ENCODE data around the gene MED12L. TPM values are rescaled to one million over a fixed set of nuclear protein-coding genes. Genes with fewer than 3 reads are reported as not detected.

Gene MED12L
- total and polyA plus RNA-seq, 9 of the 15 experiments (the other 6 are each of a cell fraction or from before 2014, with no cell fraction given) = not detected

- DNase-seq (ENCODE audit: extremely low read depth in 1 of 4, low spot score in 3 of 4) = no peak
- H2AFZ ChIP-seq (ENCODE audit: low read depth, low read length) = no peak overlapping the region
- WGBS (ENCODE audit: insufficient coverage, low coverage, missing lambda C conversion rate) = 0% methylated on average over 4 of the region's 4 CpGs
- H3K4me2 ChIP-seq (ENCODE audit: insufficient read depth, low read length) = no peak overlapping the region
- no peaks in the 10 kb centered on the region for H3K79me2 ChIP-seq (ENCODE audit: control insufficient read depth, insufficient read depth, low read length)
- in situ Hi-C loops (cut with MboI) (no loop called here), intact Hi-C loops (cut with micrococcal nuclease) (no loop called here)
- ChIA-PET POLR2A (no interaction called here), CTCF (ENCODE audit: low intra/inter-chr PET ratio) (no interaction called here)
- H3K9me1 ChIP-seq (ENCODE audit: control insufficient read depth, insufficient read depth, low read length) = peaks cover 3% of the 10 kb centered on the region
- H3K4me3 ChIP-seq = no peak overlapping the region
- no peak for FAIRE-seq
- H3K27ac ChIP-seq (ENCODE audit: extremely low read depth, low read depth, low read length) = no peak overlapping the region
- no TSS peak for BruUV-seq (replicated peaks)
- no peak for ATAC-seq
- no peak for TF ChIP-seq MYC (IDR thresholded peaks at IDR 0.05; ENCODE audit: low read depth, low read length)
- TF ChIP-seq MYC (CRISPR knock-in tag; IDR thresholded peaks at IDR 0.05; ENCODE audit: borderline replicate concordance, low read depth) = no peak
- no peak for TF ChIP-seq SMARCA5 (IDR thresholded peaks at IDR 0.05)
- no peak for TF ChIP-seq FUS (optimal IDR thresholded peaks at IDR 0.05; ENCODE audit: low read depth, low read length)
- TF ChIP-seq IFI16 (CRISPR knock-in tag; IDR thresholded peaks at IDR 0.05) = no peak
- no peak for TF ChIP-seq ZNF644 (tag; IDR thresholded peaks at IDR 0.05; ENCODE audit: low read depth)
- TF ChIP-seq CHD2 (IDR thresholded peaks at IDR 0.05; ENCODE audit: low read depth, low read length) = no peak
- no peak for TF ChIP-seq RBM22 (IDR thresholded peaks at IDR 0.05; ENCODE audit: low read depth, low read length, poor library complexity, severe bottlenecking)
- TF ChIP-seq ZNF507 (tag; conservative IDR thresholded peaks at IDR 0.05) = no peak
- no peak for TF ChIP-seq HES1 (IDR thresholded peaks at IDR 0.05; ENCODE audit: low read depth)
- no peak for TF ChIP-seq KDM4B (IDR thresholded peaks at IDR 0.05; ENCODE audit: borderline replicate concordance in 2 of 2, low read depth in 1 of 2)
- TF ChIP-seq ZSCAN32 (CRISPR knock-in tag; IDR thresholded peaks at IDR 0.05) = no peak
- TF ChIP-seq, protein P1, sequence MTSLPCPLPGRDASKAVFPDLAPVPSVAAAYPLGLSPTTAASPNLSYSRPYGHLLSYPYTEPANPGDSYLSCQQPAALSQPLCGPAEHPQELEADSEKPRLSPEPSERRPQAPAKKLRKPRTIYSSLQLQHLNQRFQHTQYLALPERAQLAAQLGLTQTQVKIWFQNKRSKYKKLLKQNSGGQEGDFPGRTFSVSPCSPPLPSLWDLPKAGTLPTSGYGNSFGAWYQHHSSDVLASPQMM (CRISPR knock-in tag; IDR thresholded peaks at IDR 0.05) = no peak
- no peak for TF ChIP-seq ATF7 (IDR thresholded peaks at IDR 0.05)
- no peak for TF ChIP-seq STAT5A (IDR thresholded peaks at IDR 0.05; ENCODE audit: borderline replicate concordance, low read length)
- TF ChIP-seq ILK (tag; IDR thresholded peaks at IDR 0.05; ENCODE audit: borderline replicate concordance, low read depth) = no peak
- TF ChIP-seq SMAD4 (CRISPR knock-in tag; conservative IDR thresholded peaks at IDR 0.05) = no peak
- TF ChIP-seq MAFF (IDR thresholded peaks at IDR 0.05; ENCODE audit: low read length) = no peak
- no peak for TF ChIP-seq SFPQ (IDR thresholded peaks at IDR 0.05; ENCODE audit: low read depth, low read length)
- TF ChIP-seq TBL1XR1 (IDR thresholded peaks at IDR 0.05; ENCODE audit: low read length in 2 of 2) = no peak
- TF ChIP-seq CGGBP1 (CRISPR knock-in tag; IDR thresholded peaks at IDR 0.05) = no peak
- H3K4me1 ChIP-seq (replicated peaks in 1 of 2; ENCODE audit: control insufficient read depth in 2 of 2, insufficient read depth in 2 of 2, low read length in 2 of 2) = no peaks in the 10 kb centered on the region
- no peak overlapping the region for H3K9ac ChIP-seq (ENCODE audit: insufficient read depth in 1 of 2, low read depth in 2 of 2, low read length in 2 of 2)
- H3K9me3 ChIP-seq (replicated peaks; ENCODE audit: control insufficient read depth, insufficient read depth, low read depth, low read length) = no peaks in the 10 kb centered on the region
- no peaks in the 10 kb centered on the region for H3K36me3 ChIP-seq (ENCODE audit: control insufficient read depth, insufficient read depth, low read length)
- H4K20me1 ChIP-seq (replicated peaks; ENCODE audit: control insufficient read depth, insufficient read depth, low read length) = no peaks in the 10 kb centered on the region
- H3K27me3 ChIP-seq (ENCODE audit: control insufficient read depth in 2 of 2, insufficient read depth in 2 of 2, low read length in 2 of 2) = no peaks in the 10 kb centered on the region; a peak in 1 of 5 replicates
Observed at GRCh38 chr3:151224268-151224866, 138.9 kb downstream of the MED12L start.

Measured in K562 (cell line).